DMS153 treated with DMSO at 0.1 percent for 48 hours (cell line): ENCODE results near the gene NPFFR1.
"Not testable (repeated sequence)": the region's sequence is repeated elsewhere in the genome, so short reads cannot be mapped to it uniquely, and the experiment has no call there.

ENCODE experiments used
- DNase-seq: peaks from one replicate; lab custom pipeline; 2025; ENCODE audit not compliant: unreplicated experiment; lab: John Stamatoyannopoulos, UW

Gene NPFFR1

DNA sequence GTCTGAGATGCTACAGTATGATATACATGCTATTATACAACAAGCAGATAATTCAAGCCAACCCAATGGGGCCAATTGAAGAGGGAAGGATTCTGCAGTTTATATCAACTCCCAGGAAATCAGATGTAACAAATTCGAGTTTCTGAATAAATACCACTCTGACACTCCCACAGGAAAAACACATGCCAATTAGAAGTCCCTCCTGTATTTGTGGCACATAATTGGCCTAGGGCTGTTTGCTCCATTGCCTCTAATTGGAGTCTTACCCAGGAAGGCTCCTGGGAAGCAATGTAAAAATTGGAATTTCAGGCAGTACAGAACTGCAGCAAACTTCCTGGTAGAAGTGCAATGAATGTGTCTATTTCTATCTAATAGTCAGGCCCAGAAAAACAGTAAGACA lies 55.3 kb downstream of the NPFFR1 start:
- DNase-seq = no peak

DNA sequence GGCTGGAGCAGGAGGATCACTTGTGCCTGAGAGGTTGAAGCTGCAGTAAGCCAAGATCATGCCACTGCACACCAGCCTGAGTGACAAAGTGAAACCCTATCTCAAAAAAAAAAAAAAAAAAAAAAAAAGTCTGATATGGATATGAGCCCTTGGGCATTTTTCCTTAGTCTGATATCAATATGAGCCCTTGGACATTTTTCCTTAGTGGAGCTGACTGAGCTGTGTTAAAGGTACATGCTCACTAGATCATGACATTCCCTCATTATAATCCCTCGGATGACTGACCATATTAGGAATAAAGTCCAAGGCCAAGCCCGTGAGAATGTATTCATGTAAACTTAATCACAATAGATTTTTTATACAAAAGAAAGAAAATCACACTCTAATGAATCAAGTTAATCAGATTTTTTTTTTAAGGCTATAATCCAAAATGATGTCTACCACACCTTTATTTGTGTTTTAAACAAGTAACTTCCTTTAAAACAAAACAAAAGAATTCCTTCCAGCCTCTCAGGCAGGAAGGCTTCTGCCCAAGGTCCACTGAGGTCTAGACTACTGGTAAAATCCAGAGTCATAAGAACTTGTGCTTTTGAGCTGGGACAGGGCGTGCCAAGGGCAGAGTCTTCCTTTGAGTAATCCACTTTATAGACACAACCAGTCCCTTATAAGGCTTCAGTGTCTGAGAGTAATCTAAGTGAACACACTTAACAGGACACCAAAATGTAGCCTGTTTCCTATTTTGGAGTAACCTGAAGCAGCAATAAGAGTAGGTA lies 56.1 kb downstream of the NPFFR1 start:
- no peak for DNase-seq

DNA sequence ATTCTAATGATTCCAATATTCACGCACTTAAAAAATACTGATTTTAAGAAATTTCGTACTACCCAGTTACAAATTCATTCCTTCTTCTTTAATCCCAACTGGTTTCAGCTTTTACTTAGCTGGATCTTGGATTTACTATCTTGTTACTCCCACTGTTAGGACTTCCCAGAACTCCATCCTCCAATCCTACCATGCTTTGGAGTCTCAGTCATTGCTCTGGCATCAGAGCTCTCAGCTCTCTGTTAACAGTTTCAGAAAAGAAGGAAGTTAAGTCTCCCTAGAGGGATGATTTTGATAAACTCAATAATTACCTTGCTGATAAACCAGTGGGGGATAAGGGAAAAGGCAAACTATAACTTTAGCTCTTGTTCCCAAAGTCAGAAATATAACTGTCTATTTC lies 60.1 kb downstream of the NPFFR1 start:
- DNase-seq = no peak

DNA sequence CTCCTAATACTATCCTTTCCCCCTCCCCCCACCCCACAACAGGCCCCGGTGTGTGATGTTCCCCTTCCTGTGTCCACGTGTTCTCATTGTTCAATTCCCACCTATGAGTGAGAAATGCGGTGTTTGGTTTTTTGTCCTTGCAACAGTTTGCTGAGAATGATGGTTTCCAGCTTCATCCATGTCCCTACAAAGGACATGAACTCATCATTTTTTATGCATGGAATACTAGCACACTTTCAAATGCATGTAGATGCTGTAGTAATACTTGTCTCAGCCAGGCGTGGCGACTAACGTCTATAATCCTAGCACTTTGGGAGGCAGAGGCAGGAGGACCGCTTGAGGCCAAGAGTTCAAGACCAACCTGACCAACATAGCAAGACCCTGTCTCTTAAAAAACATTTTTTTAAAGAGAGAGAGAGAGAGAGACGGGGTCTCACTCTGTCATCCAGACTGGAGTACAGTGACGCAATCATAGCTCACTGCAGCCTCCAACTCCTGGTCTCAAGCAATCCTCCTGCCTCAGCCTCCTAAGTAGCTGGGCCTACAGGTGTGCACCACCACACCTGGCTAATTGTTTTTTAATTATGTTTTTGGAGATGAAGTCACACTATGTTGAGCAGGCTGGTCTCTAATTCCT lies 60.9 kb downstream of the NPFFR1 start:
- DNase-seq = not testable (repeated sequence)

DNA sequence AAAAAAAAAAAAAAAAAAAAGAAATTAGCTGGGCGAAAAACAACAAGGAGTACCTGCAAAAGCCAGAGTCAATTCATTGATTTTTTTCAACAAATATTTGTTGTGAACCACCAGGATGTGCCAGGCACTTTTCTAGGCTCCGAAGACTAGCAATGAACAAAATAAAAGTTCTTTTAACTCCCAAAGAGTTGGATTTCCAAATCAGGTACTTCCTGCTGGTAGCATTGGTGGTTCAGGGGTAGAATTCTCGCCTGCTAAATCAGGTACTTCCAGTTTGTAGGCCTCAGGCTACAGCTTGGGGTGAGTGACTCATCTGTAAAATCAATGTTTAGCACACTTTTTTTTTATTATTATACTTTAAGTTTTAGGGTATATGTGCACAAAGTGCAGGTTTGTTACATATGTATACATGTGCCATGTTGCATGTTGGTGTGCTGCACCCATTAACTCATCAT lies 61.4 kb downstream of the NPFFR1 start:
- DNase-seq = no peak

DNA sequence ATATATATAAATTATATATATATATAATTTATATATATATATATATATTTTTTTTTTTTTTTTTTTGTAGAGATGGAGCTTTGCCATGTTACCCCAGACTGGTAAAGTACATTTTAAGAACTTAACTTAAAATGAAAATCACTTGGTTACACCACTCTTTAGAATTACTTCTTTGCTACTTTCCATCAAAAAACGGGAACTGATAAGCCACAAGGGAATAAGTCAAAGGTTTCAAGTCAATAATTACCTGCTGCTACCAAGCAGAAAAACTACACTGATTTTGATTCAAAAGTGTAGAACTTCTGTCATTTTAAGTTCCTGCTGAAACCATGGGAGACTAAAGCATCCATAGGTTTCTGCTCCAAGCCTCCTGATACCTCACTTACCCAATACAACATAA lies 62.8 kb downstream of the NPFFR1 start:
- no peak for DNase-seq

DNA sequence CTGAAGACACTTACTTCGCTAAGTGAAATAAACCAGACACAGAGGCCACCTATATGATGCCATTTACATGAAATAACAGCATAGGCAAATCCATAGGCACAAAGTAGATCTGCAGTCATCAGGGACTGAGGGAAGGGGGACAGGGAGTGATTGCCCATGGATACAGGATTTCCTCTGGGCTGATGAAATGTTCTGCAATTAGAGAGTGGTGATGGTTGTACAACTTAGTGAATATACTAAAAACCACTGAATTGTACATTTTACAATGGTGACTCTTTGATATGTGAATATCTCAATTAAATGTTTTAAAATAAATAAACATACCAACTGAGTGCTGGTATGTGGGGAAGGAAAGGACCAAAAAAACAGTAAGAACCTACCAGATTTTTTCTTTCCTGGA lies 70.9 kb downstream of the NPFFR1 start:
- no peak for DNase-seq

DNA sequence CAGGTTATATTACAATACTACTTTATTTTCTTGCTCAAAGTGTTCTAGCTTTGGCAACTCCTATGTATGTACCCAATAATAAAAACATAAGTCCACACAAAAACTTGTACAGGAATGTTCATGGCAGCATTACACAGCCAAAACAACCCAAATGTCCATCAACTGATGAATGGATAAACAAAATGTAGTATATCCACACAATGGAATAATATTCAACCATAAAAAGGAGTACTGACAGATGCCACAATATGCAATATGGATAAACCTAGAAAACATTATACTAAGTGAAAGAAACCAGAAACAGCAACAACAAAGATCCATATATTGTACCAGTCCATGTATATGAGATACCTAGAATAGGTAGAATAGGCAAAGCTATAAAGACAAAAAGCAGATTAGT lies 71.5 kb downstream of the NPFFR1 start:
- DNase-seq = no peak

DNA sequence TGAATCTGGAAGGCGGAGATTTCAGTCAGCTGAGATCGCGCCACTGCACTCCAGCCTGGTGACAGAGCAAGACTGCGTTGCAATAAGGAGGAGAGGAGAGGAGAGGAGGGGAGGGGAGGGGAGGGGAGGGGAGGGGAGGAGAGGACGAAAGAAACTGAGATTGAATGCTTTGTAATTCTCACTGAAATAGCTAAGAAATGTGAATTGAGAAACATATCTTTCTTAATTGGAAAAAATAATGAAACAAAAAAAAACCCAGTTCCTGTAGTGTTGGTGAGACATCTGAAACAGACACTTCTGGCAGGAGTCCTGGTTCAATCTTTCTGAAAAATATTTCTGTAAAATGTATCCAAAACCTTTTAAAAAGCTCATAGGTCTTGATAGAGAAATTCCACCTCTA lies 77.0 kb downstream of the NPFFR1 start:
- no peak for DNase-seq

DNA sequence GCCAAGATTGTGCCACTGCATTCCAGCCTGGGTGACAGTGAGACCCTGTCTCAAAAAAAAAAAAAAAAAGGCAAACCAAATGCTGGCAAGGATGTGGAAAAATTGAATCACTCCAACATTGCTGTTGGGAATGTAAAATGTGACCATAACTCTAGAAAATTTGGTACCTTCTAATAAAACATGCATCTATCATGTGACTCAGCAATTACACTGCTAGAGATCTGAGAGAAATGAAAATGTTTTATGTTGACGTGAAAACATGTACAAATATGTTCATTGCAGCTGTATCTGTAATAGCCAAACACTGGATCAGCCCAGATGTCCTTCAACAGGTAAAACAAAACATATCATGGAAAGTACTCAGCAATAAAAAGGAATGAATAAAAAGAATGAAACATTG lies 82.7 kb downstream of the NPFFR1 start:
- DNase-seq = no peak

DNA sequence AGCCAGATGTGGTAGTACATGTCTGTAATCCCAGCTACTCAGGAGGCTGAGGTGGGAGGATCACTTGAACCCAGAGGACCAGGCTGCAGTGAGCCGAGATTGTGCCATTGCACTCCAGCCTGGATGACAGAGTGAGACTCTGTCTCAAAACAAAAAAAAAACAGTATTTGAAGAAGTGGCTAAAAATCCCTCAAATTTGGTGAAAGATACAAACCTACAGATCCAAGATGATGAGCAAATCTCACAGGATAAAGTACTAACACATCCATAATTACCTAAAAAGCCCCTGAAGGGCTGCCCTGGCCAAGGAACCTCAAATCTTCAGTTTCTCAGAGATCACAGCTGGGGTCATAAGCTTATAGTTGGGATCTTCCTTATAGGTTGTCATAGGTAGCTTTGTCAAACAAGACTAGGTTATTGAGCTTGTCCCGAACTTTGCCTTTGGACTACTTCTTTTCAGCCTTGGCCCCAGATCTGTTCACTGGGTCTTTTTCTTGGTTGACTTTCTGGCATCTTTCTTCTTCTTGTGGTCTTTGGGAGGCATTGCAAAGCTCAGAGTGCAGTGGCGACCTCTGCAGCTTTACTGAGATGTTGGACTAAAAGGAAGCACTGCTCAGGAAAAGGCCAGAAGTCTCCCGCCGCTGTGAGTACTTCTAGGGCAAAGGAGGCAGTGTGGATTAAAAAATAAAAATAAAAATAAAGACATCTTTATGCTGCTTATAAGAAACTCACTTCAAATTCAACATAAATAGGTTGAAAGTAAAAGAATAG lies 84.9 kb downstream of the NPFFR1 start:
- no peak for DNase-seq
